PFSK-1 (cell line): Measurements from ENCODE around the gene GAL3ST3.

Source experiments
- FOXP2 ChIP-seq: optimal IDR thresholded peaks from 2 replicates; pipeline ENCODE3; 2011; ENCODE audit warnings: borderline replicate concordance, control low read depth, inconsistent platforms; ENCODE audit not compliant: insufficient read depth; ENCODE audit errors: extremely low read length, extremely low read depth
- POLR2AphosphoS5 ChIP-seq: IDR thresholded peaks from 2 replicates; pipeline ENCODE4 v1.6.1; 2012; ENCODE audit warnings: low read depth, mild to moderate bottlenecking, control low read depth, low read length, moderate library complexity
- SIN3A ChIP-seq: IDR thresholded peaks from 2 replicates; pipeline ENCODE4 v1.6.1; 2012; ENCODE audit warnings: mild to moderate bottlenecking, low read length, moderate library complexity, borderline replicate concordance; ENCODE audit not compliant: insufficient read depth
- TAF1 ChIP-seq: IDR thresholded peaks from 2 replicates; pipeline ENCODE4 v1.6.1; 2012; ENCODE audit warnings: low read length, control low read depth, borderline replicate concordance; ENCODE audit not compliant: insufficient read depth
- TF ChIP-seq, protein P1 (sequence below), 2 experiments: IDR thresholded peaks; 2 replicates each; pipeline versions ENCODE4 v1.6.1 to v1.8.0; 2011 to 2012; ENCODE audit warnings: low read depth in 2 of 2, low read length in 2 of 2, control low read depth in 1 of 2, inconsistent platforms in 1 of 2, mild to moderate bottlenecking in 1 of 2, moderate library complexity in 1 of 2; ENCODE audit not compliant: insufficient read depth in 1 of 2

GAL3ST3 gene

DNA sequence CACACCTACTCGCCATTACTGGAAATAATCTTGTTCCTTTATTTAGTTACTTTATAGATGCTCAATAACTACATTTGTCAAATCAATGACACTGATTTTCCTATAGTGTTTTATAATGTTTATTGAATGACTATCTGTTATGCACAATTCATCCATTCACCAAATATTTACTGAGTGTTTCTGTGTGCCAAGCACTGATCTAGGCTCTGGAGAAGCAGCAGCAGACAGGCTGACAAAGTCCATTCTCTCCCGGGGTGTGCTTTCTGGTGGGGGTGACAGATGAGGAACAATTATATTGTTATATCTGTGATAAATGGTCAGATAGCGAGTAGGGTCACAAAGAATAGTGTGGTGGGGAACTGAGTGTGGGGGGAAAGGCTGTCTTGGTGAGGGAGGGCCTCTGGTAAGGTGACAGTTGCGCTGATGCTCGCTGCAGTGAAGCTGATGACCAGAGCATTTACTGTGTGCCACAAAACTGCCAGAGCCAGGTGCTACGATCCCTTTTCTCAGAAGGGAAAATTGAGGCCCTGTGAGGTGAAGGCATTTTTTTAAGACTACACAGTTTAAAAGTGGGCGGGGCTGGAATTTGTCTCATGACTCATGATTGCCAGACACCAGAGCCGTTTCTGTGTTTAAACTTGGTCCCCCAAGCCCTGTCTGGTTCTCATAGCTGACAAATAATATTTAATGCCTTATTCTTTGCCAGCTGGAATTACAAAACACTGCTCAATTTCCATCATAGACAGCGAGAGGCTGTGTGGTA lies 31.3 kb upstream of the GAL3ST3 start:
- TF ChIP-seq, protein P1, sequence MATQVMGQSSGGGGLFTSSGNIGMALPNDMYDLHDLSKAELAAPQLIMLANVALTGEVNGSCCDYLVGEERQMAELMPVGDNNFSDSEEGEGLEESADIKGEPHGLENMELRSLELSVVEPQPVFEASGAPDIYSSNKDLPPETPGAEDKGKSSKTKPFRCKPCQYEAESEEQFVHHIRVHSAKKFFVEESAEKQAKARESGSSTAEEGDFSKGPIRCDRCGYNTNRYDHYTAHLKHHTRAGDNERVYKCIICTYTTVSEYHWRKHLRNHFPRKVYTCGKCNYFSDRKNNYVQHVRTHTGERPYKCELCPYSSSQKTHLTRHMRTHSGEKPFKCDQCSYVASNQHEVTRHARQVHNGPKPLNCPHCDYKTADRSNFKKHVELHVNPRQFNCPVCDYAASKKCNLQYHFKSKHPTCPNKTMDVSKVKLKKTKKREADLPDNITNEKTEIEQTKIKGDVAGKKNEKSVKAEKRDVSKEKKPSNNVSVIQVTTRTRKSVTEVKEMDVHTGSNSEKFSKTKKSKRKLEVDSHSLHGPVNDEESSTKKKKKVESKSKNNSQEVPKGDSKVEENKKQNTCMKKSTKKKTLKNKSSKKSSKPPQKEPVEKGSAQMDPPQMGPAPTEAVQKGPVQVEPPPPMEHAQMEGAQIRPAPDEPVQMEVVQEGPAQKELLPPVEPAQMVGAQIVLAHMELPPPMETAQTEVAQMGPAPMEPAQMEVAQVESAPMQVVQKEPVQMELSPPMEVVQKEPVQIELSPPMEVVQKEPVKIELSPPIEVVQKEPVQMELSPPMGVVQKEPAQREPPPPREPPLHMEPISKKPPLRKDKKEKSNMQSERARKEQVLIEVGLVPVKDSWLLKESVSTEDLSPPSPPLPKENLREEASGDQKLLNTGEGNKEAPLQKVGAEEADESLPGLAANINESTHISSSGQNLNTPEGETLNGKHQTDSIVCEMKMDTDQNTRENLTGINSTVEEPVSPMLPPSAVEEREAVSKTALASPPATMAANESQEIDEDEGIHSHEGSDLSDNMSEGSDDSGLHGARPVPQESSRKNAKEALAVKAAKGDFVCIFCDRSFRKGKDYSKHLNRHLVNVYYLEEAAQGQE (IDR thresholded peaks at IDR 0.05; ENCODE audit: insufficient read depth in 1 of 2, low read depth in 2 of 2, low read length in 2 of 2): no peak
- no peak for TF ChIP-seq SIN3A
- TF ChIP-seq TAF1: no peak
- no peak for TF ChIP-seq POLR2AphosphoS5
- no peak for TF ChIP-seq FOXP2

DNA sequence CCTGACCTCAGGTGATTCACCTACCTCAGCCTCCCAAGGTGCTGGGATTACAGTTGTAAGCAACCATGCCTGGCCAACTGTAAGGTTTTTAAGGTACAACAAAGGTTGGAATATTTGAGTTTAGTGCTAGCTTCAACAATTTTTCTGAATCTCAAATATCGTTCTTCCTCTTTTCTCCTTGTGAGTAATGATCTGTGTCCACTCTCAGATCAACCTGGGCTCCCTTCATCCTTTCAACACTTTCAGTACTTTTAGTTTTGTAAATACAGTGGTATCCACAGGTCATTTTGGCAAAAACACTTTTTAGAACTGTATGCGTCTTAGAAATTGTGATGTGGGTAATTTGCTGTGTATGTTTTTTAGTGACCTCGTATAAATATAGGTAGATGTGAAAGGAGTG lies 29.0 kb upstream of the GAL3ST3 start:
- no peak for TF ChIP-seq SIN3A
- TF ChIP-seq, protein P1 (IDR thresholded peaks at IDR 0.05; ENCODE audit: insufficient read depth in 1 of 2, low read depth in 2 of 2, low read length in 2 of 2): no peak
- no peak for TF ChIP-seq FOXP2
- TF ChIP-seq POLR2AphosphoS5: no peak
- no peak for TF ChIP-seq TAF1

DNA sequence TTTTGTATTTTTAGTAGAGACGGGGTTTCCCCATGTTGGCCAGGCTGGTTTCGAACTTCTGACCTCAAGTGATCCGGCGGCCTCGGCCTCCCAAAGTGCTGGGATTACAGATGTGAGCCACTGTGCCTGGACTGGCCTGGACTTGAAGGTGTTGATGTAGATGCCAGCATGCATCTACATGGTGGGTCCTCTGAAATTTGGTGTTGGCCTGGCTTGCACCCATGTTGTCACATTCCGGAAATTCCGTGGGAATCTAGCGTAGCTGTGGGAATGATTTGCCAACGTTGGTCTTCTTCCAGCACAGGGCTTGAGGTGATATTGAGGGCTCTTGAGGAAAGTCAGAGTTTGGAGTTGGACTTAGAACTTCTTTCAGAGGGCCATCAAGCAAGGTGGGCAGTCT lies 27.6 kb upstream of the GAL3ST3 start:
- TF ChIP-seq TAF1: no peak

DNA sequence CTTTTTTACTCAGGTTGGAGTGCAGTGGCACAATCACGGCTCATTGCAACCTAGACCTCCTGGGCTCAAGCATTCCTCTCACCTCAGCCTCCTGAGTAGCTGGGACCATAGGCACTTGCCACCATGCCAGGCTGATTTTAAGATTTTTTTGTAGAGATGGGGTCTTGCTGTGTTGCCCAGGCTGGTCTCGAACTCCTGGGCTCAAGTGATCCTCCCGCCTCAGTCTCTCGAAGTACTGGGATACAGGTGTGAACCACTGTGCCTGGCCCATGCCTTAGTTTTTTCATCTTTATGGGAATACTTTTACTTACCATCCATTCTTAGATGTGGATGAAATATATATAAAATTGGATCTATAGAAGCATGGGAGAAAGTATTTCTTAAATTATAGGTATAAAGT lies 26.3 kb upstream of the GAL3ST3 start:
- no peak for TF ChIP-seq POLR2AphosphoS5
- no peak for TF ChIP-seq FOXP2
- TF ChIP-seq, protein P1 (IDR thresholded peaks at IDR 0.05; ENCODE audit: insufficient read depth in 1 of 2, low read depth in 2 of 2, low read length in 2 of 2): no peak

DNA sequence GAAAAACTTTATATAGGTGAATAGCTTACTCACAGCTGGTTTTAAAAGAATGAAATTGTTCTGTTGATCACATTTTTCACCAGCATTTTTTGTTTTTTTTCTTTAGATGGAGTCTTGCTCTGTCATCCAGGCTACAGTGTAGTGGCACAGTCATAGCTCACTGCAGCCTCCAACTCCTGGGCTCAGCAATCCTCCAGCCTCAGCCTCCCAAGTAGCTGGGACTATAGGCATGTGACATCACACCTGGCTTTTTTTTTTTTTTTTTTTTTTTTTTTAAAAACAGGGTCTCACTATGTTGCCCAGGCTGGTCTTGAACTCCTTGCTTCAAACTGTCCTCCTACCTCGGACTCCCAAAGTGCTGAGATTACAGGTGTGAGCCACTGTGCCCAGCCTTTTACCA lies 24.7 kb upstream of the GAL3ST3 start:
- no peak for TF ChIP-seq POLR2AphosphoS5
- TF ChIP-seq TAF1: no peak
- TF ChIP-seq FOXP2: no peak
- no peak for TF ChIP-seq SIN3A
- TF ChIP-seq, protein P1 (IDR thresholded peaks at IDR 0.05; ENCODE audit: insufficient read depth in 1 of 2, low read depth in 2 of 2, low read length in 2 of 2): no peak
